Measurements from ENCODE around the gene SEC14L5.

Gene SEC14L5

DNA sequence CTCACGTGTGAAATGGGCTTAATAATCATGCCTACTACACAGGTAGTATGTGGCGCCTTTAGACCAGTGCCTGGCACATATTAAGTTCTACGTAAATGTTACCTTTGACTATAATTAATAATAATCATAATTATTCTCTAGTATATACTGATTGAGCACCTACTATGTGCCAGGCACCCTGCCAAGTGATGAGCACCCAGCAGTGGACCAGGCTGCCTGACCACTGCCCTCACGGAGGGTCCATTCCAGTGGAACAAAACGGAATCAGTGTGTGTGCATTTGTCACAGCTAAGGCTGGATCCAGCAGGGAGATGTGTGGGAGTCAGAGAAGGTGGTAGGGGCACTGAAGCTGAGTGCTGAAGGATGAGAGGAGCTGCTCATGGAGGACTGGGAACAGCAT lies 30.5 kb downstream of the SEC14L5 start:
- no peak for DNase-seq

- DNase-seq: no peak
These were observed 31.4 kb downstream of the SEC14L5 start for GRCh38 chr16:4989391-4990006.

GRCh38 chr16:4990415-4990814 lies 32.3 kb downstream of the SEC14L5 start:
- DNase-seq: no peak

DNA sequence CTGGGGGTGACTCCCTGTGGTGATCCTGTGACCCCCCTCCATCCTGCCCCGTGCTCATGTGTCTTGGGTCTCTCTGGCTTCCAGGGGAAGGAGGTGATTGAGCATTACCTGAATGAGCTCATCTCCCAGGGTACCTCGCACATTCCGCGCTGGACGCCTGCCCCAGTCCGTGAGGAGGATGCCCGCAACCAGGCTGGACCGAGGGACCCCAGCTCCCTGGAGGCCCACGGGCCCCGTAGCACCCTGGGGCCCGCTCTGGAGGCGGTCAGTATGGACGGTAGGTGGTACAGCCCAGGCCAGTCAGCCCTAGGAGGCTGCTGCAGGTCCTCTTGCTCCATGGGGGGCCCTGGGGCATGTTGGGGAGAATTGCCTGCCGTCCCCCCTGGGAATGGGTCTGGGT lies 33.6 kb downstream of the SEC14L5 start:
- no peak for DNase-seq

GRCh38 chr16:4994719-4995434 lies 36.7 kb downstream of the SEC14L5 start:
- no peak for DNase-seq

DNA sequence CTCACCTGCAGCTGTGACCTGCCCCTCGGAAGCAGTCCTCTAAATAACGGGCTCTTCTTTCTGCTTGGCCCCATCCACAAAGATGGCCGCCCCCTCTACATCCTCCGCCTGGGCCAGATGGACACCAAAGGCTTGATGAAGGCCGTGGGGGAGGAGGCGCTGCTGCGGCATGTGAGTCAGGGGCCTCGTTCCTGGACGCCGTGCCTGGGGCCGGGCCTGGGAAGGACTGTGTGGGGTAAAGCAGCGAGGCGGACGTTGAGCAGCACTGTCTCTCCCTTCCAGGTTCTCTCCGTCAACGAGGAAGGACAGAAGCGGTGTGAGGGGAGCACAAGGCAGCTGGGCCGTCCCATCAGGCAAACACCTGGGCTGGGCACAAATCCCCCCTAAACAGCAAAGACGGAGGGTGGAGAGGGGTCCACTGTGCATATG lies 42.5 kb downstream of the SEC14L5 start:
- DNase-seq: no peak

- DNase-seq: no peak
These were observed 43.4 kb downstream of the SEC14L5 start for GRCh38 chr16:5001571-5001970.

DNA sequence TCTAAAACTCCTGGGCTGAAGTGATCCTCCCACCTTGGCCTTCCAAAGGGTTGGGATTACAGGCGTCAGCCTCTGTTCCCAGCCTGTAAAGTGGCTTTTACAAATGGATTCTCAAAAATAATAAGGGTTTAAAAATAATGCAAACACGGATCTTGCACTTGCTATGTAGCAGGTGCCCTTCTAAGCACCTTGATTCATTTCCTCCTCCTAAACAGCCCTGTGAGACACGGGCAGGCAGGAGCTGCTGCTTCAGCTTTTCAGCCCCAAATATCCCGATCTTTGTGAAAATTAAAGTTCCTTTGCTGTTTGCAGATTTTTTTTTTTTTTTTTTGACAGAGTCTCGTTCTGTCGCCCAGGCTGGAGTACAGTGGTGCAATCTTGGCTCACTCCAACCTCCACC lies 43.9 kb downstream of the SEC14L5 start:
- DNase-seq: no peak

- DNase-seq: no peak
These were observed 44.6 kb downstream of the SEC14L5 start for GRCh38 chr16:5002699-5003143.

DNA sequence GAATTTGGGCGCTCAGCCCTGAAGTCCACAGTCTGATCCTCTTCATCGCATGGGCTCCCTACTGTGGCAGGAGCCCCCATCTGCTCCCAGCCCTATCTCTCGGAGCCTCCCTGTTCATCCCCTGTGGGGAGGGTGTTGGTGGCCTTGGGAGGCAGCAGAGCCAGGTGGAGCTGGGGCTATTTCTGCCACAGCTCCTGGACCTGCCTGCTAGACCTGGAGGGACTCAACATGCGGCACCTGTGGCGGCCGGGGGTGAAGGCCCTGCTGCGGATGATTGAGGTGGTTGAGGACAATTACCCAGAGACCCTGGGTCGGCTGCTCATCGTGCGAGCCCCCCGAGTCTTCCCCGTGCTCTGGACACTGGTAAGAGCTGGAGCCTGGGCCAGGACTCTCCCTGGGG lies 45.1 kb downstream of the SEC14L5 start:
- DNase-seq: no peak

DNA sequence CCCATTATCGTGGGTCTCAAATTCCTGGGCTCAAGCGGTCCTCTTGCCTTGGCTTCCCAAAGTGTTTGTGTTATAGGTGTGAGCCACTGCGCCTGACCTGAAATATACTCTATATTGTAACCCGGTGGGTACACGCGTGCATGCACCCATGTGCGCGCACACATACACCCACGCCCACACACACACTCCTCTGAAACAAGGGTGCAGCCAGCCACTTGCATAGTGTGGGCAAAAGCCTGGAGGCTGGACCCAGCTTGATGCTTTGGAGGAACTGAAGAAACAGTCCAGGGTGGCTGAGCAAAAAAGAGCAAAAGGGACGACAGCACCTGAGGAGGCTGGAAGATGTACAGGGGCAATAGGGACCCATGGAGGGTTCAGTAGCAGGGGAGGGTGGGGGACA lies 45.7 kb downstream of the SEC14L5 start:
- no peak for DNase-seq

GRCh38 chr16:5004311-5004710 lies 46.2 kb downstream of the SEC14L5 start:
- no peak for DNase-seq

DNA sequence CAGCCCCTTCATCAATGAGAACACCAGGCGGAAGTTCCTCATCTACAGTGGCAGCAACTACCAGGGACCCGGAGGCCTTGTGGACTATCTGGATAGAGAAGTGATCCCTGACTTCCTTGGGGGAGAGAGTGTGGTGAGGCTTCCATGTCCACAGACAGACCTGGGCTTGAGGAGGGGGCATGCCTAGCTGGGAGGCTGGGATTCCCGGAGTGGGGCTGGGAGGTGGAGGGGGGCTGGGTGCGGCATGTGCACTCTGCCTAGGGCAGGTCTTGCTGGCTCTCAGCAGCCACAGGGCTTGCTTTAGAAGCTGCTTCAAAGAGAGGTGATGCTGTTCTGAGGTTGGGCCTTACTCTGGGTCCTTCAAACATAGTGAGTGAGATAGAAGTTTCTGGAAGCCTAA lies 47.8 kb downstream of the SEC14L5 start:
- no peak for DNase-seq

- DNase-seq: no peak
These were observed 48.4 kb downstream of the SEC14L5 start for GRCh38 chr16:5006348-5007193.

DNA sequence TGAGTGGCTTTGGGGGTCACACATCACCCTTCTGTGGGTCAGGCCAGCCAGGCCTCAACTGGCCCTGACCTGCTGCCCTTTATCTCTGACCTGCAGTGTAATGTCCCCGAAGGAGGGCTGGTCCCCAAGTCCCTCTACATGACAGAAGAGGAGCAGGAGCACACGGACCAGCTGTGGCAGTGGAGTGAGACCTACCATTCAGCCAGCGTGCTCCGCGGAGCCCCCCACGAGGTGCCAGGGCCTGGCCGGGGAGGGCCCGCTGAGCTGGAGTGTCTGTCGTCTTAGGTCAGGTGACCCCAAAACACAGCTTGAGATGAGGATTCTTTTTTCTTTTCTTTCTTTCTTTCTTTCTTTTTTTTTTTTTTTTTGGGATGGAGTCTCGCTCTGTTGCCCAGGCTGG lies 49.1 kb downstream of the SEC14L5 start:
- DNase-seq: no peak

DNA sequence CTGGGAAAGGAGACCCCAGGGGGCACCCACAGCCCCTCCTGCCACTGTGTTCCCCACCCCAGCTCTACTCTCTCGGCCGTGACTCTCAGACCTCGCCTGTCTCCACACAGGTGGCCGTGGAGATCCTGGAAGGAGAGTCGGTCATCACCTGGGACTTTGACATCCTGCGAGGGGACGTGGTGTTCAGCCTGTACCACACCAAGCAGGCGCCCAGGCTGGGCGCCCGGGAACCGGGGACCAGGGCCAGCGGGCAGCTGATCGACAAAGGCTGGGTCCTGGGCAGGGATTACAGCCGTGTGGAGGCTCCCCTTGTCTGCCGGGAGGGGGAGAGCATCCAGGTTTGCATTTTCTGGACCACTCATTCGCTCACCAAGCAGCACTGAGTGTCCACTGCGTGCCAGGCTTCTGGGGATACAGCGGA lies 50.2 kb downstream of the SEC14L5 start:
- no peak for DNase-seq

DNA sequence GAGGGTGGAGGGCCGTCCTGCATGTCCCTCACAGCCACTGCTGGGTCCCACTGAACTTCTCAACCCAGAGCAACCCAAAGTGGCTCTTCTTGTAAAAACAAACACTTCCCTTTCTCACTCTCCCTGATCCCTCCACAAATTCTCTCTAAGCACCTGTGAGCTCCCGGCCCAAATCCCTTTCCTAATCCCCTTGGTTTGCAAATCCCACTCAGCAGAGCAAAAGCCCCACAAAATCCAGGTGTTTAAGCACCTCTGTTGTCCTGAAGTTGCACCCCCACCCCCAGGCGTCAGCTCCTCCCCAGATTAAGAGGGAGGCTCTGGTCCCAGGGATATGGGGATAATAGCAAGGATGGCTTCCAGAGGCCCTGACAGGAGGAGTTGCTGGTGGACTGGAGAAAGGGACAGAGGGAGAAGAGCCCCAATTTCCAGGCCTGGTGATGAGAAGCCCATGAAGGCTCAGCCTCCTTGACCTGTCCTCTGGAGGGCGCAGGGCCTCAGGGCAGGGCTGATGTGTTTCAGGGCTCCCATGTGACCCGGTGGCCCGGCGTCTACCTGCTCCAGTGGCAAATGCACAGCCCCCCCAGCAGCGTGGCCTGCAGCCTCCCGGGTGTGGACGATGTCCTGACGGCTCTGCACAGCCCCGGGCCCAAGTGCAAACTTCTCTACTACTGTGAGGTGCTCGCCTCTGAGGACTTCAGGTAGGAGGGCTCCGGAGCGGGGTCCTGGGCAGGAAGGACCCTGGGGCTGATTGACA lies 52.6 kb downstream of the SEC14L5 start:
- no peak for DNase-seq

DNA sequence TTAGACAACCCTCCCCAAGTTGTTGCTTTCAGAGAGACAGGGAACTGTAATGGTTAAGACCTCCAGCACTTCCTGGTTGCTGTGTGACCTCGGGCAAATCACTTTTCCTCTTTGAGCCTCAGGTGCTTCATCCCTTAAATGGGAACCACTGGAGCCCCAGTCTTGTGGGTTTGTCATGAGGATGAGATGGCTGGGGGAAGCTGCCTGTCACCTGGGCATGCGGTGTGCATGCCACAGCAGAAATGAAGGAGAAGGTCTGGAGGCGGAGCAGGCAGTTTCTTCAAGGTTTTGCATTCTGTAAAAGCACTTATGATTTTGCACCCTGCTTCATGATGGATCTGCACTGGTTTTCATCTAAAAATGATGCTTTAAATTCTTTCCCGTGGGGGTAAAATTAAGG lies 53.5 kb downstream of the SEC14L5 start:
- no peak for DNase-seq

DNA sequence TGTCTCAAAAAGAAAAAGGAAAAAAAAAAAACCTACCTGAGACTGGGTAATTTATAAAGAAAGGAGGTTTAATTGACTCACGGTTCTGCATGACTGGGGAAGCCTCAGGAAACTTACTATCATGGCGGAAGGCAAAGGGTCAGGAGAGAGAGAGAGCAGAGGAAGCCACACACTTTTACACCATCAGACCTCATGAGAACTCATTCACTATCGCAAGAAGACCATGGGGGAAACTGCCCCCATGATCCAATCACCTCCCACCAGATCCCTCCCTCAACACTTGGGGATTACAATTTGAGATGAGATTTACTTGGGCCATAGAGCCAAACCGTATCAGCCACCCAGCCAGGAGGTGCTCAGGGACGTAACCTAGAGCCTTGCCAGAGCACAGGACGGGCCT lies 54.8 kb downstream of the SEC14L5 start:
- DNase-seq: no peak

- no peak for DNase-seq
These were observed 57.2 kb downstream of the SEC14L5 start for GRCh38 chr16:5015351-5015750.

GRCh38 chr16:5015887-5016286 lies 57.8 kb downstream of the SEC14L5 start:
- no peak for DNase-seq

GRCh38 chr16:5016967-5017677 lies 59.0 kb downstream of the SEC14L5 start:
- no peak for DNase-seq

DNA sequence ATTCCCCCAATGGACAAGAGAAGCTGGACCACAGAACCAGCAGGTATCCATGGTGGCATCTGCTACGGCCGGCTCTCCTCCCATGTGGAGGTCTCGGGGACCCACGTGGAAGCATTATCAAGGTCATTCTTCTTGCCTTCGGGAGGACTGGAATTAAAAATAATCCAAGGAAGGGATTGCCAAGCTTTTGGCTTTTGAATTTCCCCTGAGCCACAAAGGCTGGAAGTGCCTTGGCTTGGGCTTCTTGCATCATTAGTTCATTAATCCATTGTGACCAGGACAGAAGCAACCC lies 59.5 kb downstream of the SEC14L5 start:
- DNase-seq: no peak
